Activated CD8-positive, alpha-beta memory T cell treated with anti-CD3 and anti-CD28 coated beads, Interleukin-2, amount 50 U/mL, for 48 hours (primary cell): Measurements from ENCODE around the gene BLTP1.
A peak's percentile ranks its signal among the peaks of the same experiment; 100 is the strongest.
"Not testable (repeated sequence)": the region's sequence is repeated elsewhere in the genome, so short reads cannot be mapped to it uniquely, and the experiment has no call there.

Experiments
- DNase-seq: peaks from one replicate; pipeline ENCODE4 v3.0.0-alpha.2; 2020

The BLTP1 gene

GRCh38 chr4:122151982-122152710, at the start of gene BLTP1:
TSS of gene BLTP1 (plus strand) at chr4:122152331. CDS start at chr4:122170648, 18,317 bp downstream.
- peak; percentile 92 for DNase-seq

DNA sequence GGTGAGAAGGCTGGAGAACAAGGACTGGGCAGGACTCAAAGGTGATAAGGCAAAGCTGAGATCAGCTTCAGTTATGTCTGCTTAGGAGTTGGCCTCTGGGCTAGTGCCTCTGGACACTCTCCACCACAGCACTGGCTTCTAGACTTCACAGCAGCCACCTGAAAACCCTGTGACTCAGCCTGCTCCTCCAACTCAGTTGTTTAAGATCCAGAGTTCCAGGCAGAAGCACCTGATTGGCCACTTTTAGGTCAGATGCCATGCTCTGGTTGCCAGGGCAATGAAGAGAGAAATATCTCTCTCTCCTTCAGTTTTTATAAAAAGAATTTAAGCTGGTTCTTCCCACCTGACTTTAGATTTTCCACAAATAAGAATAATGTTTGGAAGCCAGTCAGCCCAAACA, 47.9 kb upstream of the BLTP1 start:
- no peak for DNase-seq

DNA sequence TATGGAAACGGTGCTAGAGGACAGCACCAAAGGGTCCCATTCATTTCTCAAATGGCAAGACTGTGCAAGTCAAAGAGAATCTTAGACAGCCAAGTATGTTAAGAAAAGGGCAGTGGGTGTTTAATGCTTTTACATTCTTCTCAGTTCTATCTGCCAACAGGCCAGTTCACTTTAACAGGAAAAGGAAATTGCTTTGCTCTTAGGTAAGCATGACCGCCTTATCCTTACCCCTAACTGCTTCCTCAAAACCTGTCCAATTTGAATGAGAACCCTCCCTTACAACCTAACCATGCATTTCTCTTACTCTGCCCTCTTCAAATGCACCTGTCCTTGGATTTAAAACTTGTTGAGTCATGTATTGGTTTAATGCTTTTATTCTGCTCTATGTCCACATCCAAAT, 44.5 kb upstream of the BLTP1 start:
- no peak for DNase-seq

DNA sequence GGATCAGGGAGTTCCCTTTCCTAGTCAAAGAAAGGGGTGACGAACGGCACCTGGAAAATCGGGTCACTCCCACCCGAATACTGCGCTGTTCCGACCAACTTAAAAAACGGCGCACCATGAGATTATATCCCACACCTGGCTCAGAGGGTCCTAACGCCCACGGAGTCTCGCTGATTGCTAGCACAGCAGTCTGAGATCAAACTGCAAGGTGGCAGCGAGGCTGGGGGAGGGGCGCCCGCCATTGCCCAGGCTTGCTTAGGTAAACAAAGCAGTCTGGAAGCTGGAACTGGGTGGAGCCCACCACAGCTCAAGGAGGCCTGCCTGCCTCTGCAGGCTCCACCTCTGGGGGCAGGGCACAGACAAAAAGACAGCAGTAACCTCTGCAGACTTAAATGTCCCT, 41.8 kb upstream of the BLTP1 start:
- DNase-seq, result not testable (repeated sequence)

DNA sequence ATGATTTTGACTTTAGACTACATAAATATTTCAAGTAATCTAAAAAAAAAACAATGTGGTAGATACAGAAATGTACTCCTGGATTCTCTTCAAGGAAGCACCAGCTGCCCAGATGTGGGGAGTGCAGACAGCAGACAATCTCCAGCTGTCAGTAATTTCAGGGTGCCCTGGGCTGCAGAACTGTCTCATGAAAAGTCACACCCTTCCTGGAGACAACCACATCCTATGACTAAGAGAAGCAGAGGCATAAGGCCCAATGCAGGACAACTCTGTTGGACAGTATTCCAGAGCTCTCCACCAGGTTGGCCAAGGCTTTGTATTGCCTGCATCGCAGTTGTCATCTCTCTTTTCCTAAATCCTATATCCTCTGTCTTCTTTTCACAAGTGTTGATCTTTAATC, 34.4 kb upstream of the BLTP1 start:
- DNase-seq, result no peak

DNA sequence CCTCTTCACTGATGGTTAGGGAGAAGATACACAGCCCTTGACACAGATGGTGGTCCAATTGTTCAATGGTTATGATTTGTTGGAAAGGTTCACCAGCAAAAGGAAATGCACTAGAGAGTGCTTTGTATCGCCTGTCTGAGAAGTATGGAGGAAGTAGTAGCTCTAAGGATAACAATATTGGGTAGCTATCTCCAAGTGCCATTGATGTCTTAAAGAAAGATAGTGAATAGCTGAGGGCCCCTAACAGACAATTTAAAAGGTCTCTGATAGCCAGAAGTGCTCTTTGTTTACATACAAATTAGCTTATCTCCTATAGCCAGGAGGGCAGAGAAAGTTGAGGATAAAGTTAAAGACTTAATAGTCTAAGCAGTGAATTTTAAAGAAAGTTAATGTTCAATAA, 33.9 kb upstream of the BLTP1 start:
- DNase-seq, result no peak

GRCh38 chr4:122119739-122120138, 32.4 kb upstream of the BLTP1 start:
- DNase-seq, result no peak

DNA sequence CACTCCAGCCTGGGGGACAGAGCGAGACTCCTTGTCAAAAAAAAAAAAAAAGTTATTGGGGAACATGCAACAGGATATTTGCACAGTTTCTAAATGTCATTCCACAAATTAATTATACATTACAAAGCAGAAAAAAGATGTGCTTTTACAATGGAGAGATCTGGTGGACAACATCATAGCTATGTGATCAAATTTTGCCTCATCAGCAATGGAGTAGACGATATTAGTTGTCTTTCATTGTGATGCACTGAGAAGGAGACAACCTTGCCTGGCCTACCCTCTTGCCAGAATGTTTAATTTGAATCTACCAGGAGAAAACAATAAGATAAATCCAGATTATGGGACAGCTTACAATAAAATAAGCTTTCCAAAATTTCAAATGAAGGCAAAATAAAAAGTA, 30.5 kb upstream of the BLTP1 start:
- no peak for DNase-seq

GRCh38 chr4:122122083-122122482, 30.0 kb upstream of the BLTP1 start:
- no peak for DNase-seq

DNA sequence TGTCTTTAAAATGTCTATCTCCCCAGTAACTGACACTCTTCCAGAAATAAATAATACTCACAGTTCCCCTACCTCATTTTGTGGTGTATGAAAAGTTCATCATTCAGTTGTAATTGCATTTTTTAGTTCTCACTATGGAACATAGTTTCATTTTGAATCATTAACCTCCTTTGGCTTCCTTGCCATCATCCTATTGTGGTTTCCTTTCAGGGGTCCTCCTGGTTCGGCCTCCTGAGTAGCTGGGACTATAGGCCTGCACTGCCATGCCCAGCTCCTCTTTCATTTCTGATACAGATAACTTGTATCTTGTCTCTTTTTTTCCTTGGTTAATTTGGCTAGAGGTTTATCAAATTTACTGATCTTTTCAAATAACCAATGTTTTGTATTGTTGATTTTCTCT, 23.1 kb upstream of the BLTP1 start:
- DNase-seq, result no peak

DNA sequence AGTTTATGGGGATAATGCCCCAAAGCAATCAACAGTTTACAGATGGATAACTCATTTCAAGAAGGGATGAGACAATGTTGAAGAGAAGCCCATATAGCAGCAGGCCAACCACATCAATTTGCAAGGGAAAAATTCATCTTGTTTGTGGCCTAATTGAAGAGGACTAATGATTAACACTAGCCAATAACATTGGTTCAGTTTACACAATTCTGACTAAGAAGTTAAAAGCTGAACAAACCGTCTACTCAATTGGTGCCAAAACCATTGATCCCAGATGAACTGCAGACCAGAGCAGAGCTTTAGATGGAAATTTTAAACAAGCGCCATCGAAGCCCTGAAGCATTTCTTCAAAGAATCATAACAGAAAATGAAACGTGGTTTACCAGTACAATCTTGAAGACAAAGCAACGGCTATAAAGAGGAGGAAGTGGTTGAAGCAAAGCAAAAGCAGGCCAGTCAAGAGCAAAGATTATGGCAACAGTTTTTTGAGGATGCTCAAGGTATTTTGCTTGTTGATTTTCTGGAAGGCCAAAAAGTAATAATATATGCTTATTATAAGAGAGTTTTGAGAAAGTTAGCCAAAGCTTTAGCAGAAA, 20.5 kb upstream of the BLTP1 start:
- DNase-seq, result no peak

DNA sequence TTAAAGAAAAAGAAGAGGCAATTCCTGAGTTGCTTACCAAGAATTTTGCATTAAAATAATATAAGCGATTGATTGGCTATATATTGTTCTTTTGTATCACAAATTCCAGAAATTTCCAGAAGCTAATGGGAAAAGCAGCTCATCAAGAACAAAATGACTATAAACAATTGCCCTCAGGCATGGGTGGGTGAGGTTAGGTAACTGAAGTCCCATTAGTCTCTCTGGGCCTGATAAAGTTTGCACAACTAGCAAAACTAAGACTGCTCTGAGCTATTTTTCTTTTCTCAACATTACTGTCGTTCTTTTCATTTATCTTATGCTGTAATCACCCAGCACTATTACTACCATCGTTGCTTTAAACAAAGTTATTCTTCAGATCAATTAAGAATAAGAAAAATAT, 19.2 kb upstream of the BLTP1 start:
- DNase-seq, result no peak

GRCh38 chr4:122139139-122139538, 13.0 kb upstream of the BLTP1 start:
- no peak for DNase-seq

DNA sequence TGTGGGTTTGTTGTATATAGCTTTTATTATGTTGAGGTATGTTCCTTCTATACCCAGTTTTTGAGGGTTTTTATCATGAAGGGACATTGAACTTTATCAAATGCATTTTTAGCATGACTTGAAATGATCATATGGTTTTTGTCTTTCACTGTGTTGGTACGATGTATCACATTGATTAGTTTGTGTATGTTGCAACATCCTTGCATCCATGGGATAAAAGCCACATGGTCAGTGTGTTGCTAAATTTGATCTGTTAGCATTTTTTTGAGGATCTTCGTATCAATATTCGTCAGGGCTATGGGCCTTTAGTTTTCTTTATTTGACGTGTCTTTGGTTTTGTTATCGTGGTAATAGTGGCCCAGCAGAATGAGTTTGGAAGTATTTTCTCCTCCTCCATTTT, 11.3 kb upstream of the BLTP1 start:
- no peak for DNase-seq

DNA sequence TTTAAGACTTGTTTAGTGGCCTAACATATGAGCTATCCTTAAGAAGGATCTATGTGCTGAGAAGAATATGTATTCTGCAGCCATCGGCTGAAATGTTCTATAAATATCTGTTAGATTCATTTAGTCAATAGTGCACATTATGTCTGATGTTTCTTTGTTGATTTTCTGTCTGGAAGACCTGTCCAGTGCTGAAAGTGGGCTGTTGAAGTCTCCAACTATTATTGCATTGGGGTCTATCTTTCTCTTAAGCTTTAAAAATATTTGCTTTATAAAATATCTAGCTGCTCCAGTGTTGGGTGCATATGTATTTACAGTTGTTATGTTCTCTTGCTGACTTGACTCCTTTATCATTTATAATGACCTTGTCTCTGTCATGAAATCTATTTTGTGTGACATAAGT, 9.4 kb upstream of the BLTP1 start:
- no peak for DNase-seq

DNA sequence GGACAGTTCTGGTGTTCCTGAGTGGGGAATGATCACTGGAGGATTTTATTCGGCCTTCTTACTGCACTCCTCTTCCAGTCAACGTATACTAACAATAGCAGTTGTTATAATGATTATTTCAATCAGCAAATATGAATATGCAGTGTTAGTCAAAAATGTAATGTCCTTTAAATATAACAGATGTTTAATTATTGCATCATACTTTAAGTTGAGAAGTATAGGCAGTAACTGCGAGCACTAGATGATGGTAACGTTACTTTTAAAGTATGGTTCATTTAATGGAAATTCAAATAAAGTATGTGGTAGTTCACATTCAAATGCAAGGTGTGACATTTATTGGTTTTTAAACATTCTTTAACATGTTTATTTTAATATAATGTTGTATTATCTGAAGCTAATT, 5.5 kb upstream of the BLTP1 start:
- no peak for DNase-seq

DNA sequence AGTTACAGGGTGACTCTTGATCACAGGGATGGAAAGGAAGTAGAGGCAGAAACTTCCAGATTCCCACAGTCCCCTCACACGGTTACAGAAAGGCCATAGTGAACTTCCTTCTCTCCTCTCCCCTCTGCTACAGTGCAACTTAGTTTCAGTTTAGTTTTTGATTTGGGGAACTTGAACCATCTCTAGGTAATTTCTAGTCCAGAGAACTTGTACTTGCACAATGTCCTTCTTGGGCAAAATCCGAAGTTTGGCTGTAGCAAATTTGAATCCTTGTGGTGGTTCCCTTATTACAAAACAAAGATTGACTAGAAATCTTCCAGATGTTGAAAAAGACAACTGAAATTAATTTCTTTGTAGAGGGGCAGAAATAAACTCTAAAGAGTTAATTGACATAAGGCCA, 1.2 kb upstream of the BLTP1 start:
- DNase-seq, result no peak

- DNase-seq, result peak; percentile 64
Measured at GRCh38 chr4:122152711-122153226, 638 bp downstream of the BLTP1 start.

DNA sequence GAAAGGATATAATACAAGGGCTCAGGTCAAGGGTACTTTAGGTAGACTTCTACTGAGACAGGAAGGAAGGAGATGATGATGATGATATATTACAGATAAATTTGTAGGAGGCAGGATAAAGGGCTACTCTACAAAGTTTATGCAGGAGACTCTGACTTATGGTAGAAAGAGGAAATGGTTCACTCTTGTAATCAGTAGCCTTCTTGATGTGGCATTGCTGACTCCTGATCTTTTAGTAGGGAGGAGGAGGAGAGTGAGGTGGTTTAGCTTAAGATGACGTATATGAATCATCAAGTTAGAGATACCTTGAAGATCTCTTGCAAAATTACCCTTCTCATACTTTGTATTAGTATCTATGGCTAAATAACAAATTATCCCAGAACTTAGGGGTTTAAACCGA, 4.7 kb downstream of the BLTP1 start:
- no peak for DNase-seq

GRCh38 chr4:122163301-122163700, 11.2 kb downstream of the BLTP1 start:
- no peak for DNase-seq

GRCh38 chr4:122163767-122164166, 11.6 kb downstream of the BLTP1 start:
- no peak for DNase-seq

GRCh38 chr4:122167369-122167768, 15.2 kb downstream of the BLTP1 start:
- DNase-seq, result no peak

GRCh38 chr4:122170775-122171174, 18.6 kb downstream of the BLTP1 start:
- DNase-seq, result no peak

GRCh38 chr4:122171323-122171722, 19.2 kb downstream of the BLTP1 start:
- no peak for DNase-seq

- no peak for DNase-seq
Measured at GRCh38 chr4:122172266-122172665, 20.1 kb downstream of the BLTP1 start.
